Left lung (tissue), 10 donors: ENCODE measurements around the gene CEMIP2. TPM values are rescaled to one million over a fixed set of nuclear protein-coding genes. Genes with fewer than 3 reads are reported as not detected.

Experiments
- ATAC-seq: fragments of 200-7000 bp; cut with Tn5 transposase; one replicate; pipeline ENCODE4 v1.9.1; 2020; ENCODE audit warnings: moderate library complexity
- DNase-seq, 4 donors: peaks; one replicate each; pipeline ENCODE4 v3.0.0-alpha.2; 2013 to 2020
- H3K27ac ChIP-seq, 2 donors: fragments of 200-600 bp; sonication (generic) in 1 of 2; one replicate each; pipeline versions ENCODE4 v1.5.0 to v1.8.0; 2020 to 2021
- H3K27me3 ChIP-seq, 2 donors: fragments of 200-600 bp; sonication (generic) in 1 of 2; one replicate each; pipeline versions ENCODE4 v1.5.0 to v1.8.0; 2020 to 2021
- H3K36me3 ChIP-seq, 2 donors: fragments of 200-600 bp; sonication (generic) in 1 of 2; one replicate each; pipeline versions ENCODE4 v1.5.0 to v1.8.0; 2020 to 2021
- H3K4me1 ChIP-seq, 2 donors: fragments of 200-600 bp; one replicate each; pipeline ENCODE4 v1.8.0; 2021
- H3K4me3 ChIP-seq, 2 donors: fragments of 200-600 bp; sonication (generic) in 1 of 2; one replicate each; pipeline versions ENCODE4 v1.5.0 to v1.8.0; 2020 to 2021; ENCODE audit warnings: mild to moderate bottlenecking in 1 of 2
- H3K9me3 ChIP-seq, 2 donors: fragments of 200-600 bp; sonication (generic) in 1 of 2; one replicate each; pipeline versions ENCODE4 v1.5.0 to v1.8.0; 2020 to 2021
- intact Hi-C, 2 donors: fragments of 100-400 bp; cut with DNase I; formaldehyde crosslinking; loops; one replicate each; pipeline versions ENCODE4 v1.11.2 to v1.14.2; 2022
- polyA plus RNA-seq, 6 donors: library from polyadenylated mRNA; unstranded; fragments of 120-200 nt; gene quantifications; one replicate each; pipeline ENCODE4 v1.2.1, GENCODE V29; 2013; ENCODE audit not compliant: insufficient read length in 6 of 6
- total RNA-seq, 2 donors: library from RNA; stranded (reverse); fragmentation: NEBNext Ultra II Directional; extraction: Animal tissue kit (Norgen Biotek cat#: 25700); gene quantifications; one replicate each; pipeline ENCODE4 v1.2.1, GENCODE V29; 2021
- TF ChIP-seq, protein P1 (sequence below), 2 donors: fragments of 200-600 bp; sonication (generic) in 1 of 2; IDR thresholded peaks; one replicate each; pipeline versions ENCODE4 v1.5.0 to v1.8.0; 2021; ENCODE audit warnings: antibody characterized with exemption in 2 of 2
- donor health status: DM: no; HTN: yes; CAD: no.
- donor health status: DM: no; HTN: no; CAD: no.

CEMIP2 gene
- total and polyA plus RNA-seq, 8 donors: 48.0 to 111 (median 54.4) TPM

DNA sequence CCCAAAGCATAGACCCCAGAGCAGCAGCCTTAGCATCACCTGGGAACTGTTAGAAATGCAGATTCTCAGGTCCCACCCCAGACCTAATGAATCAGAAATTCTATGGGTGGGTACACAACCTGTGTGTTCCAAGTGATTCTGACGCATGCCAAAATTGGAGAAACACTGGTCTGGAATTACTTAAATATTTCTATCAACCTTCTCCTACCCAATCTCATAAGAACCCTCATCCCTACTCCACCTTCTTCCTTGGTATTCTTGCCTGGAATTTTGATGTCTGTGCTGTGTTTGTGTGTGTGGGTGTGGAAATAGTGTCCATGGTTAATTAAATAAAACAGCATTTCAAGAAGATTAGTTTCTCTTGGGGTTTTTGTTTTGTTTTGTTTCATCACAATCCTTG is 111.8 kb downstream of the CEMIP2 start:
- intact Hi-C loops: no loop called here
- no peaks in the 10 kb centered on the region for H3K36me3 ChIP-seq
- no peak for DNase-seq
- no peaks in the 10 kb centered on the region for H3K9me3 ChIP-seq
- no peak overlapping the region for H3K4me3 ChIP-seq
- H3K4me1 ChIP-seq: no peaks in the 10 kb centered on the region
- no peak overlapping the region for H3K27ac ChIP-seq
- TF ChIP-seq, protein P1, sequence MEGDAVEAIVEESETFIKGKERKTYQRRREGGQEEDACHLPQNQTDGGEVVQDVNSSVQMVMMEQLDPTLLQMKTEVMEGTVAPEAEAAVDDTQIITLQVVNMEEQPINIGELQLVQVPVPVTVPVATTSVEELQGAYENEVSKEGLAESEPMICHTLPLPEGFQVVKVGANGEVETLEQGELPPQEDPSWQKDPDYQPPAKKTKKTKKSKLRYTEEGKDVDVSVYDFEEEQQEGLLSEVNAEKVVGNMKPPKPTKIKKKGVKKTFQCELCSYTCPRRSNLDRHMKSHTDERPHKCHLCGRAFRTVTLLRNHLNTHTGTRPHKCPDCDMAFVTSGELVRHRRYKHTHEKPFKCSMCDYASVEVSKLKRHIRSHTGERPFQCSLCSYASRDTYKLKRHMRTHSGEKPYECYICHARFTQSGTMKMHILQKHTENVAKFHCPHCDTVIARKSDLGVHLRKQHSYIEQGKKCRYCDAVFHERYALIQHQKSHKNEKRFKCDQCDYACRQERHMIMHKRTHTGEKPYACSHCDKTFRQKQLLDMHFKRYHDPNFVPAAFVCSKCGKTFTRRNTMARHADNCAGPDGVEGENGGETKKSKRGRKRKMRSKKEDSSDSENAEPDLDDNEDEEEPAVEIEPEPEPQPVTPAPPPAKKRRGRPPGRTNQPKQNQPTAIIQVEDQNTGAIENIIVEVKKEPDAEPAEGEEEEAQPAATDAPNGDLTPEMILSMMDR (IDR thresholded peaks at IDR 0.05): no peak
- no peaks in the 10 kb centered on the region for H3K27me3 ChIP-seq
- ATAC-seq: no peak

DNA sequence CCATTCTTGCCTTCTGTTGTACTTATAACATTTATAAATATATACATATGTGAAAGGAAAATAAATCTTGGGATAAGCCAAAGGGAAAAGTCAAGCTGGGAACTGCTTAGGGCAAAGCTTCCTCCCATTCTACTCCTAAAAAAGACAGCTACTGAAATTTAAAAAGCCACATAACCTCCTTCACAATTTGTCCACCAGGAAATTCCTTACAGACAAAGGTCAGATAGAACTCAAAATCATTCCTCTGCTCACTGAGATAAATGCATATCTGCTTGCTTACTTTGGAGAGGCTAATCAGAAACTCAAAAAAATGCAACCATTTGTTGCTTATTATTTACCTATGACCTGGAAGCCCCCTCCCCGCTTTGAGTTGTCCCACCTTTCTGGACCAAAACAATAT is 112.5 kb downstream of the CEMIP2 start:
- ATAC-seq (no peak), DNase-seq (no peak)
- TF ChIP-seq, protein P1 (IDR thresholded peaks at IDR 0.05): no peak
- no peak overlapping the region for H3K27ac ChIP-seq
- no peaks in the 10 kb centered on the region for H3K9me3 ChIP-seq
- intact Hi-C loops: no loop called here
- no peaks in the 10 kb centered on the region for H3K36me3 ChIP-seq
- H3K4me1 ChIP-seq: no peaks in the 10 kb centered on the region
- H3K4me3 ChIP-seq: no peak overlapping the region
- no peaks in the 10 kb centered on the region for H3K27me3 ChIP-seq

DNA sequence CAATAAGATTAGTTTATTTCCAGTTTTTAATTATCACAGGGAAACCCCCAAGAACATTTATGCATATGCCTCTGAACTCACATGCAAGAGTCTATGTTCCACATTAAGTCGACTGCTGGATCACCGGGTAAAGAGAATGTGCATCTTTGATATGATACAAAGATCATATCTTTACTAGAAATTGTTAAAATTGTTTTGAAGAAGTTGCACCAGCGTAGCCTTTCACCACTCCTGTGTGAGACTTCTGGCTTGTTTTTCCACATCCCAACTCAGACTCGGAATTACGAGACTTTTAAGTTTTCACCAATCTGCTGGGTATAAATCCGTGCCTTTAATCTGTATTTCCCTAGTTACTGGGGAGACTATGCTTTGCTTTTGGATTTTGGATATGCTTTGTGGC is 113.2 kb downstream of the CEMIP2 start:
- H3K36me3 ChIP-seq: no peaks in the 10 kb centered on the region
- H3K27me3 ChIP-seq: no peaks in the 10 kb centered on the region
- DNase-seq (no peak), ATAC-seq (no peak)
- no peak overlapping the region for H3K27ac ChIP-seq
- intact Hi-C loops: no loop called here
- no peaks in the 10 kb centered on the region for H3K4me1 ChIP-seq
- TF ChIP-seq, protein P1 (IDR thresholded peaks at IDR 0.05): no peak
- no peaks in the 10 kb centered on the region for H3K9me3 ChIP-seq
- no peak overlapping the region for H3K4me3 ChIP-seq

DNA sequence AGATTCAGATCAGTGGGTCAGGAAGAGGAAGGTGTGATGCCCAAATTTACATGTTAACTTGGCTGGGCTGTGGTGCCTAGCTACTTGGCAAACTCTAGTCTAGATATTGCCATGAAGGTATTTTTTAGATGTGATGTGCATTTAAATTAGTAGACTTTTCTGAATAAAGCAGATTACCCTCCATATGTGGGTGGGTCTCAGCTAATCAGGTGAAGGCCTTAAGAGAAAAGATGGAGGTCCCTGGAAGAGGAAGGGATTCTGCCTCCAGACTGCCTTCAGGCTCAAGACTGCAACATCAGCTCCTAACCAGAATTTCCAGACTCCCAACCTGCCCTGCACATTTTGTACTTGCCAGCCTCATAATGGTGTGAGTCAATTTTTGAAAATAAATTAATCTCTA is 115.8 kb downstream of the CEMIP2 start:
- TF ChIP-seq, protein P1 (IDR thresholded peaks at IDR 0.05): no peak
- Histone ChIP-seq H3K4me1 (peaks cover 7 to 12% of the 10 kb centered on the region in 2 donors), H3K9me3 (no peaks in the 10 kb centered on the region), H3K36me3 (no peaks in the 10 kb centered on the region), H3K4me3 (no peak overlapping the region), H3K27me3 (no peaks in the 10 kb centered on the region), H3K27ac (no peak overlapping the region)
- DNase-seq (no peak), ATAC-seq (no peak)
- intact Hi-C loops: no loop called here

DNA sequence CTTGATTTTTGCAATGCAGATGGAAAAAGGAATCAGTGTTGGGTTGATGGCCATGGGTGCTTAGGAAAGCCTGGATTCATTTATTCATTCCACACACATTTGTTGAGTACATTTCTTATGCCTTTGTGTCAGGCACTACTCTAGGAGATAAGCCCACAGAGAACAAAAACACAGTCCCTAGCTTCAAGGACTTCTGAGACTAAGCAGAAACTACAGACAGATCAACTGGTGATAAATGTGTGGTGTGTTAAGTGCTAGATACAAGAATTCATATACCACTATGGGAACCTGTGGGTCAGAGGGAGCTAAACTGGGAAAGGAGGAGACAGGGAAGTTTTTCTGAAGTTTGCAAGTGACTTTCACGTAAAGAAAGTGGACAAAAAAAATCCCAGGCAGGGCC is 119.9 kb downstream of the CEMIP2 start:
- no peak for ATAC-seq

More for the DNA sequence above, 119.9 kb downstream of the CEMIP2 start:
- no peaks in the 10 kb centered on the region for H3K36me3 ChIP-seq
- H3K9me3 ChIP-seq: no peaks in the 10 kb centered on the region
- TF ChIP-seq, protein P1 (IDR thresholded peaks at IDR 0.05): no peak
- intact Hi-C loops: no loop called here
- no peak overlapping the region for H3K4me3 ChIP-seq
- no peak overlapping the region for H3K27ac ChIP-seq
- no peak for DNase-seq
- peaks cover 9 to 44% of the 10 kb centered on the region in 2 donors for H3K4me1 ChIP-seq
- H3K27me3 ChIP-seq: no peaks in the 10 kb centered on the region
